Suprapubic skin (tissue), 4 donors: Measurements from ENCODE around the gene GRID2.

ENCODE experiments used
- POLR2A ChIP-seq, 2 donors: fragments of 450-650 bp; IDR thresholded peaks; one replicate each; pipeline ENCODE4 v1.6.1; 2017; ENCODE audit warnings: antibody characterized with exemption in 2 of 2, mild to moderate bottlenecking in 2 of 2, moderate library complexity in 2 of 2
- POLR2AphosphoS5 ChIP-seq, 3 donors: sonication (generic); formaldehyde crosslinking; IDR thresholded peaks; one replicate each; pipeline ENCODE4 v1.6.1; 2017; ENCODE audit warnings: antibody characterized with exemption in 3 of 3
- TF ChIP-seq, protein P1 (sequence below), 2 donors: fragments of 200-600 bp in 1 of 2; fragments of 450-650 bp in 1 of 2; sonication (generic) in 1 of 2; IDR thresholded peaks; one replicate each; pipeline ENCODE4 v1.5.1; 2016 to 2019; ENCODE audit warnings: antibody characterized with exemption in 2 of 2, mild to moderate bottlenecking in 1 of 2, moderate library complexity in 1 of 2

DNA sequence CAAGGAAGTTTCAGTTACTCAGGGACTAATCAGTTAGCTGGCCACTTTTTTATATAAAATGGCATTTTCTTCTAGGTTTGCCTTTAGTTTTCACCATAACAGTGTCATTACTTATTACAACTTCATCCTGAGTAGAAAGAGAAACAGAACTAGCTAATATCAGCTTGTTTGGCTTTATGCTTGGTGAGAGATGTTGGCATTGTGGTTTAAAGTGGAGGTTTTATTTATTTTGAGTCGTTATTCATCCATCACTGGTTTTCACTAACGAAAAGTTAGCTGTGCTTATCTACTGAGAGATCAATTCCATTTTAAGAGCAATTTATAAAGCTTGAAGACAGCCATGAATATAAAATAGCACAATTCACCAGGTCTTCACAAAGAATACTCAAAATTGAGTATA lies 714.5 kb downstream of the GRID2 start:
- TF ChIP-seq, protein P1, sequence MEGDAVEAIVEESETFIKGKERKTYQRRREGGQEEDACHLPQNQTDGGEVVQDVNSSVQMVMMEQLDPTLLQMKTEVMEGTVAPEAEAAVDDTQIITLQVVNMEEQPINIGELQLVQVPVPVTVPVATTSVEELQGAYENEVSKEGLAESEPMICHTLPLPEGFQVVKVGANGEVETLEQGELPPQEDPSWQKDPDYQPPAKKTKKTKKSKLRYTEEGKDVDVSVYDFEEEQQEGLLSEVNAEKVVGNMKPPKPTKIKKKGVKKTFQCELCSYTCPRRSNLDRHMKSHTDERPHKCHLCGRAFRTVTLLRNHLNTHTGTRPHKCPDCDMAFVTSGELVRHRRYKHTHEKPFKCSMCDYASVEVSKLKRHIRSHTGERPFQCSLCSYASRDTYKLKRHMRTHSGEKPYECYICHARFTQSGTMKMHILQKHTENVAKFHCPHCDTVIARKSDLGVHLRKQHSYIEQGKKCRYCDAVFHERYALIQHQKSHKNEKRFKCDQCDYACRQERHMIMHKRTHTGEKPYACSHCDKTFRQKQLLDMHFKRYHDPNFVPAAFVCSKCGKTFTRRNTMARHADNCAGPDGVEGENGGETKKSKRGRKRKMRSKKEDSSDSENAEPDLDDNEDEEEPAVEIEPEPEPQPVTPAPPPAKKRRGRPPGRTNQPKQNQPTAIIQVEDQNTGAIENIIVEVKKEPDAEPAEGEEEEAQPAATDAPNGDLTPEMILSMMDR (IDR thresholded peaks at IDR 0.05) = no peak
- TF ChIP-seq POLR2A (IDR thresholded peaks at IDR 0.05) (no peak), POLR2AphosphoS5 (IDR thresholded peaks at IDR 0.05) (no peak)
